Right forelimb (tissue), 1 donor: ENCODE results near the gene DUSP8.

Source experiments
- DNase-seq: peaks from one replicate; pipeline ENCODE4 v3.0.0-alpha.2; 2018

Gene DUSP8

GRCh38 chr11:1565173-1565903 is 6.7 kb downstream of the DUSP8 start:
- DNase-seq, result no peak

- no peak for DNase-seq
These were observed 7.4 kb downstream of the DUSP8 start for GRCh38 chr11:1564535-1565172.

GRCh38 chr11:1563697-1564534 is 8.2 kb downstream of the DUSP8 start:
- no peak for DNase-seq

GRCh38 chr11:1563149-1563638 is 8.9 kb downstream of the DUSP8 start:
- no peak for DNase-seq

- no peak for DNase-seq
These were observed 9.5 kb downstream of the DUSP8 start for GRCh38 chr11:1562469-1563148.

- no peak for DNase-seq
These were observed 10.1 kb downstream of the DUSP8 start for GRCh38 chr11:1561955-1562354.

- no peak for DNase-seq
These were observed 10.8 kb downstream of the DUSP8 start for GRCh38 chr11:1561266-1561665.

- no peak for DNase-seq
These were observed 11.3 kb downstream of the DUSP8 start for GRCh38 chr11:1560649-1561251.

GRCh38 chr11:1560002-1560648 is 11.9 kb downstream of the DUSP8 start:
- DNase-seq, result no peak

- DNase-seq, result peak; percentile 81
These were observed 12.7 kb downstream of the DUSP8 start for GRCh38 chr11:1559111-1559951.

GRCh38 chr11:1558775-1559110 is 13.3 kb downstream of the DUSP8 start:
- no peak for DNase-seq

GRCh38 chr11:1557904-1558774 is 13.9 kb downstream of the DUSP8 start:
- DNase-seq, result no peak

- DNase-seq, result no peak
These were observed 14.8 kb downstream of the DUSP8 start for GRCh38 chr11:1557051-1557884.

GRCh38 chr11:1556278-1556902 is 15.7 kb downstream of the DUSP8 start:
- no peak for DNase-seq

GRCh38 chr11:1555713-1556153 is 16.3 kb downstream of the DUSP8 start:
- DNase-seq, result no peak

GRCh38 chr11:1554981-1555712 is 16.9 kb downstream of the DUSP8 start:
- no peak for DNase-seq

GRCh38 chr11:1553808-1554594 is 18.1 kb downstream of the DUSP8 start:
- no peak for DNase-seq
